DMS153 treated with DMSO at 0.1 percent for 48 hours (cell line): Measurements from ENCODE around the gene ST6GALNAC5.
"Not testable (repeated sequence)": the region's sequence is repeated elsewhere in the genome, so short reads cannot be mapped to it uniquely, and the experiment has no call there.

Experiments used
- DNase-seq: peaks from one replicate; lab custom pipeline; 2025; ENCODE audit not compliant: unreplicated experiment; lab: John Stamatoyannopoulos, UW

ST6GALNAC5 gene

GRCh38 chr1:76933847-76934815, 66.9 kb downstream of the ST6GALNAC5 start:
- no peak for DNase-seq

GRCh38 chr1:76938304-76938703, 71.0 kb downstream of the ST6GALNAC5 start:
- no peak for DNase-seq

GRCh38 chr1:76939050-76939816, 72.0 kb downstream of the ST6GALNAC5 start:
- no peak for DNase-seq

GRCh38 chr1:76939817-76940216, 72.5 kb downstream of the ST6GALNAC5 start:
- DNase-seq, result no peak

- DNase-seq, result no peak
Observed at GRCh38 chr1:76940571-76941335, 73.5 kb downstream of the ST6GALNAC5 start.

- DNase-seq, result no peak
Observed at GRCh38 chr1:76942549-76942948, 75.3 kb downstream of the ST6GALNAC5 start.

- DNase-seq, result no peak
Observed at GRCh38 chr1:76944942-76945341, 77.7 kb downstream of the ST6GALNAC5 start.

- no peak for DNase-seq
Observed at GRCh38 chr1:76948846-76949245, 81.6 kb downstream of the ST6GALNAC5 start.

- DNase-seq, result no peak
Observed at GRCh38 chr1:76949503-76949902, 82.2 kb downstream of the ST6GALNAC5 start.

- DNase-seq, result no peak
Observed at GRCh38 chr1:76950306-76950705, 83.0 kb downstream of the ST6GALNAC5 start.

- DNase-seq, result no peak
Observed at GRCh38 chr1:76951153-76951552, 83.9 kb downstream of the ST6GALNAC5 start.

GRCh38 chr1:76955652-76956051, 88.4 kb downstream of the ST6GALNAC5 start:
- DNase-seq, result no peak

GRCh38 chr1:76957961-76958360, 90.7 kb downstream of the ST6GALNAC5 start:
- DNase-seq, result no peak

GRCh38 chr1:76958828-76959227, 91.5 kb downstream of the ST6GALNAC5 start:
- DNase-seq, result no peak

GRCh38 chr1:76959556-76959955, 92.3 kb downstream of the ST6GALNAC5 start:
- no peak for DNase-seq

- no peak for DNase-seq
Observed at GRCh38 chr1:76961181-76961819, 94.0 kb downstream of the ST6GALNAC5 start.

GRCh38 chr1:76961820-76962207, 94.5 kb downstream of the ST6GALNAC5 start:
- DNase-seq, result no peak

GRCh38 chr1:76981267-76981666, 114.0 kb downstream of the ST6GALNAC5 start:
- DNase-seq, result not testable (repeated sequence)

GRCh38 chr1:76989976-76990375, 122.7 kb downstream of the ST6GALNAC5 start:
- no peak for DNase-seq

- DNase-seq, result no peak
Observed at GRCh38 chr1:76993036-76993435, 125.8 kb downstream of the ST6GALNAC5 start.
